GM23338 (cell line): ENCODE results near the gene PPP2R5A. TPM values are rescaled to one million over a fixed set of nuclear protein-coding genes. Genes with fewer than 3 reads are reported as not detected.

Source experiments
- ATAC-seq: fragments of 200-7000 bp; cut with Tn5 transposase; 3 replicates; pipeline ENCODE4 v1.9.1; 2020
- DNase-seq: peaks from one replicate; pipeline ENCODE4 v3.0.0-alpha.2; 2015; ENCODE audit warnings: low spot score
- H2AFZ ChIP-seq: fragments of 200-600 bp; sonication (generic); 2 replicates; pipeline ENCODE4 v1.8.0; 2016; ENCODE audit warnings: antibody characterized with exemption, mild to moderate bottlenecking, moderate library complexity
- H3F3A ChIP-seq: fragments of 200-600 bp; sonication (generic); replicated peaks from 2 replicates; pipeline ENCODE4 v1.8.0; 2017; ENCODE audit warnings: antibody characterized with exemption, mixed run types, low read depth
- H3K27ac ChIP-seq: fragments of 200-600 bp; sonication (generic); 2 replicates; pipeline ENCODE4 v1.6.1; 2016; ENCODE audit warnings: low read depth
- H3K27me3 ChIP-seq: fragments of 200-600 bp; sonication (generic); 2 replicates; pipeline ENCODE4 v1.8.0; 2016; ENCODE audit warnings: mild to moderate bottlenecking, mixed run types, moderate library complexity; ENCODE audit not compliant: insufficient read depth
- H3K36me3 ChIP-seq: fragments of 200-600 bp; sonication (generic); 2 replicates; pipeline ENCODE4 v1.8.0; 2016; ENCODE audit warnings: mild to moderate bottlenecking; ENCODE audit not compliant: insufficient read depth
- H3K4me1 ChIP-seq: fragments of 200-600 bp; sonication (generic); 2 replicates; pipeline ENCODE4 v1.8.0; 2016; ENCODE audit warnings: mild to moderate bottlenecking, moderate library complexity; ENCODE audit not compliant: insufficient read depth
- H3K4me2 ChIP-seq: fragments of 200-600 bp; sonication (generic); 2 replicates; pipeline ENCODE4 v1.7.1; 2017; ENCODE audit warnings: mixed run types
- H3K4me3 ChIP-seq: fragments of 200-600 bp; sonication (generic); 2 replicates; pipeline ENCODE4 v1.6.1; 2016; ENCODE audit warnings: mixed run types
- H3K79me2 ChIP-seq: fragments of 200-600 bp; sonication (generic); replicated peaks from 2 replicates; pipeline ENCODE4 v1.8.0; 2017; ENCODE audit warnings: mild to moderate bottlenecking; ENCODE audit not compliant: insufficient read depth
- H3K9me2 ChIP-seq: fragments of 200-600 bp; sonication (generic); 2 replicates; pipeline ENCODE4 v1.8.0; 2017; ENCODE audit not compliant: insufficient read depth
- H4K20me1 ChIP-seq: fragments of 200-600 bp; sonication (generic); replicated peaks from 2 replicates; pipeline ENCODE4 v1.8.0; 2017; ENCODE audit warnings: mild to moderate bottlenecking; ENCODE audit not compliant: insufficient read depth
- H3K27ac Mint-ChIP-seq: 2 replicates; pipeline ENCODE4 v1.8.0; 2020; ENCODE audit warnings: inconsistent platforms, mild to moderate bottlenecking, moderate library complexity, mixed read lengths
- H3K27me3 Mint-ChIP-seq: 3 replicates; pipeline ENCODE4 v1.8.0; 2022; ENCODE audit warnings: low read depth, mild to moderate bottlenecking, moderate library complexity, mixed read lengths, inconsistent platforms; ENCODE audit not compliant: insufficient read depth, poor library complexity
- H3K36me3 Mint-ChIP-seq: 3 replicates; pipeline ENCODE4 v1.8.0; 2021; ENCODE audit warnings: low read depth, mild to moderate bottlenecking, inconsistent platforms, moderate library complexity, mixed read lengths
- H3K4me1 Mint-ChIP-seq: 3 replicates; pipeline ENCODE4 v1.8.0; 2020; ENCODE audit warnings: mild to moderate bottlenecking, inconsistent platforms, mixed read lengths
- H3K4me3 Mint-ChIP-seq: 3 replicates; pipeline ENCODE4 v1.8.0; 2021; ENCODE audit warnings: moderate library complexity, mild to moderate bottlenecking, inconsistent platforms, mixed read lengths
- H3K9me3 Mint-ChIP-seq: 3 replicates; pipeline ENCODE4 v1.8.0; 2020; ENCODE audit warnings: moderate library complexity, mild to moderate bottlenecking, inconsistent platforms, mixed read lengths
- CREB1 ChIP-seq: fragments of 250-450 bp; sonication (Bioruptor Pico); IDR thresholded peaks from 2 replicates; pipeline ENCODE4 v1.5.0; 2020; ENCODE audit warnings: low read depth, mild to moderate bottlenecking, moderate library complexity
- EZH2 ChIP-seq: fragments of 200-600 bp; sonication (generic); IDR thresholded peaks from one replicate; pipeline ENCODE4 v1.8.0; 2017; ENCODE audit warnings: antibody characterized with exemption, mild to moderate bottlenecking, low read depth; ENCODE audit not compliant: unreplicated experiment
- EZH2phosphoT487 ChIP-seq: fragments of 200-600 bp; sonication (generic); IDR thresholded peaks from one replicate; pipeline ENCODE4 v1.8.1; 2018; ENCODE audit warnings: antibody characterized with exemption; ENCODE audit not compliant: unreplicated experiment
- JUNB ChIP-seq: IDR thresholded peaks from one replicate; pipeline ENCODE4 v1.6.1; 2016; ENCODE audit warnings: antibody characterized with exemption; ENCODE audit not compliant: unreplicated experiment
- POLR2AphosphoS5 ChIP-seq: IDR thresholded peaks from 2 replicates; pipeline ENCODE4 v1.6.1; 2016; ENCODE audit warnings: antibody characterized with exemption, low read depth
- STAT1 ChIP-seq: IDR thresholded peaks from one replicate; pipeline ENCODE4 v1.6.1; 2016; ENCODE audit warnings: antibody characterized with exemption; ENCODE audit not compliant: unreplicated experiment
- ZNF114 ChIP-seq: fragments of 250-450 bp; sonication (Bioruptor Pico); IDR thresholded peaks from 2 replicates; pipeline ENCODE4 v1.5.0; 2020; ENCODE audit warnings: mild to moderate bottlenecking, moderate library complexity
- ZNF331 ChIP-seq: fragments of 250-450 bp; sonication (Bioruptor Pico); IDR thresholded peaks from 2 replicates; pipeline ENCODE4 v1.5.0; 2020; ENCODE audit warnings: low read depth, mild to moderate bottlenecking, moderate library complexity
- long read RNA-seq: library from polyadenylated mRNA; unstranded; transcript quantifications from one replicate; pipeline ENCODE4 v2.0.0, GENCODE V29; 2020; ENCODE audit not compliant: unreplicated experiment
- polyA plus RNA-seq: library from polyadenylated mRNA; unstranded; fragments of >200 nt; fragmentation: Nextera tagmentation; extraction: Ambion mirVana; gene quantifications from 2 replicates; pipeline ENCODE4 v1.2.1, GENCODE V29; 2016
- total RNA-seq: library from RNA; depleted of rRNA; stranded (reverse); fragments of >200 nt; shearing (Covaris generic); gene quantifications from 2 replicates; pipeline ENCODE4 v1.2.3, GENCODE V29; 2014; rRNA removed
- TF ChIP-seq, protein P1 (sequence below): IDR thresholded peaks from 2 replicates; pipeline ENCODE4 v1.6.1; 2016; ENCODE audit warnings: antibody characterized with exemption
- TF ChIP-seq, protein P2 (sequence below), 2 experiments: fragments of 200-600 bp in 1 of 2; sonication (generic) in 1 of 2; conservative IDR thresholded peaks; 2 replicates each; pipeline versions ENCODE4 v1.5.1 to v1.6.1; 2016 to 2017; ENCODE audit warnings: antibody characterized with exemption in 2 of 2, low read depth in 2 of 2, mild to moderate bottlenecking in 2 of 2, moderate library complexity in 1 of 2
- TF ChIP-seq, protein P3 (sequence below): IDR thresholded peaks from one replicate; pipeline ENCODE4 v1.6.1; 2018; ENCODE audit warnings: antibody characterized with exemption; ENCODE audit not compliant: unreplicated experiment

Gene PPP2R5A
- total RNA-seq (38.3 and 43.5 TPM in 2 replicates), polyA plus RNA-seq (12.4 and 16.2 TPM in 2 replicates)
- long read RNA-seq, partial matches to known transcripts = 0 of 5 reads
- long read RNA-seq, other reads (novel, unspliced or antisense) = 1 of 5 reads

DNA sequence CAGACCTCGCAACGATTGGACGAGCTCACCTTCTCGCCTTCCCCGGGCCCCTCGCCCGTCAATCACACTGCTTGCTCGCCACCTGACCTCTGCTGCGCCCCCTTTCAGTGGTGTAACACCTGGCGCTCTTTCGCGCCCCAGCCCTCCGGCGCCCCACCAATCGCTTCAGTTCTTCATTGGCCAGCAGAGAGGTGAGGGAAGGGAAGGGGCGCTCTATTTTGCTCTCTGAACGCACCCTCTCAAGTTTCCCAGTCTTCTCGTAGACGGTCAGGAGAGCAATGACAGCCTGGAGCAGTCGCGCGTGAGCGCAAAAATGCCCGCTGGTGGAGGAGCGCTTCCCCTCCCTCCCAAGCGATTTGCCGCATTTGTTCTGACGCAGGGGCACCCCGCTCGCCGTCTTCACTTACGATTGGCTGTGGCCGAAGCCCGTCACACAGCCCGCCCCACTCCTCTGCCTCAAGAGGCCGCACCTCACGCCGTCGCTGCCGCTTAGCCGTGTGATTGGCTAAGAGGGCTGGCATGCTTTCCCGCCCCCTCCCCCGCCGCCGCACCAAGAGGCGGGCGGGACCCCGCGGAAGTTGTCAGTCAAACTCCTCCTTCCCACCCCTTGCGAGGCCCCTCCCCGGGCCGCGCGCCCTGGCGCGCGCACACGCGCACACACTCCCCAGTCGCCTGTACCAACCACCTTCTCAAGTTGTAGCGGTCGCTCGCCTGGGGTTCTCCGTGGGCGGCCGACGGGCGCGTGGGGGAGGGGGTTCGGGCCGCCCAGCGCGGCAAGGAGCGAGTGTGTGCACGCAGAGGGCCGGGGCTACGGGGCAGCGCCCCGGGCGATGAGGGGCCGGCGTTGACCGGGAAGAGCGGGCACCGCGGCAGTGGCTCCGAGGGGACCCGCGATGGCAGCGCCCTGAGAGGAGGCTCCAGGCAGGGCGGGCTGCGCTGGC lies at the start of gene PPP2R5A:
PPP2R5A (plus strand) TSS at position 667 of the 941 bp plus-strand sequence. CDS start 701 bp downstream, outside the sequence.
- no peaks in the 10 kb centered on the region for H4K20me1 ChIP-seq
- Mint-ChIP-seq H3K9me3 (peaks cover 3% of the 10 kb centered on the region; the same call in 2 of the 3 replicates), H3K36me3 (peaks cover 4% of the 10 kb centered on the region; the same call in 1 of the 3 replicates), H3K27ac (peak within 1 kb of the TSS; percentile 99), H3K4me1 (peaks cover 26% of the 10 kb centered on the region), H3K27me3 (peaks cover 11% of the 10 kb centered on the region), H3K4me3 (peak within 1 kb of the TSS; percentile 96)
- 0 out of 2 replicates have a peak, but pooled peaks cover 5% of the 10 kb centered on the region for H3F3A ChIP-seq
- H3K4me1 ChIP-seq = peaks cover 28% of the 10 kb centered on the region
- H2AFZ ChIP-seq = peak within 1 kb of the TSS; percentile 94
- H3K79me2 ChIP-seq = peaks cover 36% of the 10 kb centered on the region
- DNase-seq = peak; percentile 99
- H3K36me3 ChIP-seq = no peaks in the 10 kb centered on the region
- peak within 1 kb of the TSS; percentile 92 for H3K4me2 ChIP-seq
- peak within 1 kb of the TSS; percentile 88 for H3K4me3 ChIP-seq
- H3K27me3 ChIP-seq = no peaks in the 10 kb centered on the region
- ATAC-seq = peak; percentile 90
- H3K27ac ChIP-seq = peak within 1 kb of the TSS; percentile 91
- TF ChIP-seq ZNF114 (CRISPR knock-in tag) = no peak
- peak; percentile 76 for TF ChIP-seq POLR2AphosphoS5
- TF ChIP-seq STAT1 = no peak
- no peak for TF ChIP-seq ZNF331 (CRISPR knock-in tag)
- TF ChIP-seq JUNB = no peak
- TF ChIP-seq, protein P1, sequence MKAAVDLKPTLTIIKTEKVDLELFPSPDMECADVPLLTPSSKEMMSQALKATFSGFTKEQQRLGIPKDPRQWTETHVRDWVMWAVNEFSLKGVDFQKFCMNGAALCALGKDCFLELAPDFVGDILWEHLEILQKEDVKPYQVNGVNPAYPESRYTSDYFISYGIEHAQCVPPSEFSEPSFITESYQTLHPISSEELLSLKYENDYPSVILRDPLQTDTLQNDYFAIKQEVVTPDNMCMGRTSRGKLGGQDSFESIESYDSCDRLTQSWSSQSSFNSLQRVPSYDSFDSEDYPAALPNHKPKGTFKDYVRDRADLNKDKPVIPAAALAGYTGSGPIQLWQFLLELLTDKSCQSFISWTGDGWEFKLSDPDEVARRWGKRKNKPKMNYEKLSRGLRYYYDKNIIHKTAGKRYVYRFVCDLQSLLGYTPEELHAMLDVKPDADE = 0 out of 2 replicates have a peak, but pooled peaks have one; percentile 5
- TF ChIP-seq CREB1 (CRISPR knock-in tag) = peak; percentile 91
- TF ChIP-seq EZH2 = no peak
- TF ChIP-seq, protein P2, sequence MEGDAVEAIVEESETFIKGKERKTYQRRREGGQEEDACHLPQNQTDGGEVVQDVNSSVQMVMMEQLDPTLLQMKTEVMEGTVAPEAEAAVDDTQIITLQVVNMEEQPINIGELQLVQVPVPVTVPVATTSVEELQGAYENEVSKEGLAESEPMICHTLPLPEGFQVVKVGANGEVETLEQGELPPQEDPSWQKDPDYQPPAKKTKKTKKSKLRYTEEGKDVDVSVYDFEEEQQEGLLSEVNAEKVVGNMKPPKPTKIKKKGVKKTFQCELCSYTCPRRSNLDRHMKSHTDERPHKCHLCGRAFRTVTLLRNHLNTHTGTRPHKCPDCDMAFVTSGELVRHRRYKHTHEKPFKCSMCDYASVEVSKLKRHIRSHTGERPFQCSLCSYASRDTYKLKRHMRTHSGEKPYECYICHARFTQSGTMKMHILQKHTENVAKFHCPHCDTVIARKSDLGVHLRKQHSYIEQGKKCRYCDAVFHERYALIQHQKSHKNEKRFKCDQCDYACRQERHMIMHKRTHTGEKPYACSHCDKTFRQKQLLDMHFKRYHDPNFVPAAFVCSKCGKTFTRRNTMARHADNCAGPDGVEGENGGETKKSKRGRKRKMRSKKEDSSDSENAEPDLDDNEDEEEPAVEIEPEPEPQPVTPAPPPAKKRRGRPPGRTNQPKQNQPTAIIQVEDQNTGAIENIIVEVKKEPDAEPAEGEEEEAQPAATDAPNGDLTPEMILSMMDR (conservative IDR thresholded peaks at IDR 0.05; ENCODE audit: low read depth in 2 of 2) = peak; percentile 49 to 63
- H3K9me2 ChIP-seq = no peaks in the 10 kb centered on the region

DNA sequence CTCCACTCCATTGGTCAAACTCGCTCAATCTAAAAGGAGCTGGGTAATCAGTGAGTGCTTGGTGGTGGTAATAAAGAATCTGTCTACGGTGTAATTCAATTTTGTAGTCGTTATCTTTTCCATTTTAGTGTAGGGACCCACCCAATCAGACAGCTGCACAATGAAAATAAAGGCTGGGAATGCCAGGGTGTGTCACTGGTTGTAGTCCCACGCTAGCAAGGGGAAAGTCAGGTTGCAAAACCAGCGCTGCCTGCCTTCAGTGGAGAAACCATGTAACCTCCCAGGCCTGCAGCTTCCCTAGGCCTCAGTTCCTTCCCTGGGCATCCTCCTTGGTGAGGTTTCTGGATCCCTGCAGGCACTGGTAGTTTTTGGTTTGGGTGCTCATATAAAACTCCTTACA lies 49.4 kb upstream of the PPP2R5A start:
- Histone ChIP-seq H3K9me2 (no peaks in the 10 kb centered on the region), H3K4me1 (no peaks in the 10 kb centered on the region), H4K20me1 (no peaks in the 10 kb centered on the region), H2AFZ (no peak overlapping the region), H3K36me3 (no peaks in the 10 kb centered on the region), H3K4me3 (no peak overlapping the region), H3K27ac (no peak overlapping the region), H3K27me3 (no peaks in the 10 kb centered on the region), H3F3A (no peaks in the 10 kb centered on the region), H3K4me2 (no peak overlapping the region), H3K79me2 (no peaks in the 10 kb centered on the region)
- H3K9me3 Mint-ChIP-seq = no peaks in the 10 kb centered on the region
- H3K36me3 Mint-ChIP-seq = no peaks in the 10 kb centered on the region
- peaks cover 2% of the 10 kb centered on the region for H3K27me3 Mint-ChIP-seq
- DNase-seq = no peak
- no peak overlapping the region for H3K27ac Mint-ChIP-seq
- no peak overlapping the region for H3K4me3 Mint-ChIP-seq
- no peak for ATAC-seq
- H3K4me1 Mint-ChIP-seq = no peaks in the 10 kb centered on the region
- TF ChIP-seq POLR2AphosphoS5 (no peak), STAT1 (no peak), EZH2 (no peak), ZNF331 (CRISPR knock-in tag) (no peak), EZH2phosphoT487 (no peak)
- TF ChIP-seq, protein P3, sequence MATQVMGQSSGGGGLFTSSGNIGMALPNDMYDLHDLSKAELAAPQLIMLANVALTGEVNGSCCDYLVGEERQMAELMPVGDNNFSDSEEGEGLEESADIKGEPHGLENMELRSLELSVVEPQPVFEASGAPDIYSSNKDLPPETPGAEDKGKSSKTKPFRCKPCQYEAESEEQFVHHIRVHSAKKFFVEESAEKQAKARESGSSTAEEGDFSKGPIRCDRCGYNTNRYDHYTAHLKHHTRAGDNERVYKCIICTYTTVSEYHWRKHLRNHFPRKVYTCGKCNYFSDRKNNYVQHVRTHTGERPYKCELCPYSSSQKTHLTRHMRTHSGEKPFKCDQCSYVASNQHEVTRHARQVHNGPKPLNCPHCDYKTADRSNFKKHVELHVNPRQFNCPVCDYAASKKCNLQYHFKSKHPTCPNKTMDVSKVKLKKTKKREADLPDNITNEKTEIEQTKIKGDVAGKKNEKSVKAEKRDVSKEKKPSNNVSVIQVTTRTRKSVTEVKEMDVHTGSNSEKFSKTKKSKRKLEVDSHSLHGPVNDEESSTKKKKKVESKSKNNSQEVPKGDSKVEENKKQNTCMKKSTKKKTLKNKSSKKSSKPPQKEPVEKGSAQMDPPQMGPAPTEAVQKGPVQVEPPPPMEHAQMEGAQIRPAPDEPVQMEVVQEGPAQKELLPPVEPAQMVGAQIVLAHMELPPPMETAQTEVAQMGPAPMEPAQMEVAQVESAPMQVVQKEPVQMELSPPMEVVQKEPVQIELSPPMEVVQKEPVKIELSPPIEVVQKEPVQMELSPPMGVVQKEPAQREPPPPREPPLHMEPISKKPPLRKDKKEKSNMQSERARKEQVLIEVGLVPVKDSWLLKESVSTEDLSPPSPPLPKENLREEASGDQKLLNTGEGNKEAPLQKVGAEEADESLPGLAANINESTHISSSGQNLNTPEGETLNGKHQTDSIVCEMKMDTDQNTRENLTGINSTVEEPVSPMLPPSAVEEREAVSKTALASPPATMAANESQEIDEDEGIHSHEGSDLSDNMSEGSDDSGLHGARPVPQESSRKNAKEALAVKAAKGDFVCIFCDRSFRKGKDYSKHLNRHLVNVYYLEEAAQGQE = no peak
- TF ChIP-seq, protein P1 = no peak
- TF ChIP-seq, protein P2 (conservative IDR thresholded peaks at IDR 0.05; ENCODE audit: low read depth in 2 of 2) = no peak
